ENCODE measurements around the gene ANKHD1.
A peak's percentile ranks its signal among the peaks of the same experiment; 100 is the strongest.

The ANKHD1 gene

GRCh38 chr5:140542972-140543371 lies 141.3 kb downstream of the ANKHD1 start:
- no peak for DNase-seq (ENCODE audit: low read depth in 2 of 3, low spot score in 1 of 3)

GRCh38 chr5:140544986-140545385 lies 143.4 kb downstream of the ANKHD1 start:
- DNase-seq (ENCODE audit: low read depth in 2 of 3, low spot score in 1 of 3) = no peak

GRCh38 chr5:140545606-140546005 lies 144.0 kb downstream of the ANKHD1 start:
- no peak for DNase-seq (ENCODE audit: low read depth in 2 of 3, low spot score in 1 of 3)

GRCh38 chr5:140546851-140547507 lies 145.3 kb downstream of the ANKHD1 start:
- no peak for DNase-seq (ENCODE audit: low read depth in 2 of 3, low spot score in 1 of 3)

- DNase-seq (ENCODE audit: low read depth in 2 of 3, low spot score in 1 of 3) = peak; percentile 75 to 83 (median 76)
These were observed 146.1 kb downstream of the ANKHD1 start, which contains the start of gene EIF4EBP3 for GRCh38 chr5:140547508-140548299. Gene EIF4EBP3 (plus strand): TSS chr5:140547662. CDS start chr5:140547738, 76 bp downstream.

GRCh38 chr5:140548300-140548688 lies 146.7 kb downstream of the ANKHD1 start:
- no peak for DNase-seq (ENCODE audit: low read depth in 2 of 3, low spot score in 1 of 3)

GRCh38 chr5:140548791-140549190 lies 147.2 kb downstream of the ANKHD1 start:
- DNase-seq (ENCODE audit: low read depth in 2 of 3, low spot score in 1 of 3) = no peak

- no peak for DNase-seq (ENCODE audit: low read depth in 2 of 3, low spot score in 1 of 3)
These were observed 147.9 kb downstream of the ANKHD1 start for GRCh38 chr5:140549237-140550144.

- DNase-seq (ENCODE audit: low read depth in 2 of 3, low spot score in 1 of 3) = no peak
These were observed 148.8 kb downstream of the ANKHD1 start for GRCh38 chr5:140550147-140551079.

GRCh38 chr5:140551872-140552271 lies 150.2 kb downstream of the ANKHD1 start:
- no peak for DNase-seq (ENCODE audit: low read depth in 2 of 3, low spot score in 1 of 3)

- DNase-seq (ENCODE audit: low read depth in 2 of 3, low spot score in 1 of 3) = no peak
These were observed 152.0 kb downstream of the ANKHD1 start for GRCh38 chr5:140553657-140554056.

GRCh38 chr5:140554454-140554853 lies 152.8 kb downstream of the ANKHD1 start:
- no peak for DNase-seq (ENCODE audit: low read depth in 2 of 3, low spot score in 1 of 3)

GRCh38 chr5:140555747-140556312 lies 154.2 kb downstream of the ANKHD1 start:
- DNase-seq (ENCODE audit: low read depth in 2 of 3, low spot score in 1 of 3) = no peak

GRCh38 chr5:140556438-140556837 lies 154.8 kb downstream of the ANKHD1 start:
- no peak for DNase-seq (ENCODE audit: low read depth in 2 of 3, low spot score in 1 of 3)

- DNase-seq (ENCODE audit: low read depth in 2 of 3, low spot score in 1 of 3) = peak; percentile 75 to 85 (median 76)
These were observed 155.6 kb downstream of the ANKHD1 start, which contains the start of gene SRA1 for GRCh38 chr5:140557136-140557805. Gene SRA1 (minus strand): TSS chr5:140557473. CDS start chr5:140557452, 21 bp downstream.

- no peak for DNase-seq (ENCODE audit: low read depth in 2 of 3, low spot score in 1 of 3)
These were observed 156.3 kb downstream of the ANKHD1 start for GRCh38 chr5:140557965-140558364.

- DNase-seq (ENCODE audit: low read depth in 2 of 3, low spot score in 1 of 3) = no peak
These were observed 156.9 kb downstream of the ANKHD1 start for GRCh38 chr5:140558542-140558941.

GRCh38 chr5:140560227-140560626 lies 158.6 kb downstream of the ANKHD1 start:
- DNase-seq (ENCODE audit: low read depth in 2 of 3, low spot score in 1 of 3) = no peak

All from stimulated activated CD4-positive, alpha-beta T cell treated with anti-CD3 and anti-CD28 coated beads, Interleukin-12 subunit alpha, Interleukin-12 subunit beta, amount 100 ng/mL, for 48 hours (primary cell).